Activated CD4-positive, alpha-beta T cell treated with anti-CD3 and anti-CD28 coated beads, Interleukin-2, amount 10 ng/mL, durations not matched to agents 7 days and 5 days (primary cell): Measurements from ENCODE around the gene AUTS2. TPM values are rescaled to one million over a fixed set of nuclear protein-coding genes. Genes with fewer than 3 reads are reported as not detected.

ENCODE experiments used
- CTCF ChIA-PET: fragments of 350-600 bp; sonication (Branson Sonifier 250); formaldehyde crosslinking; loops from one replicate; lab custom pipeline; 2021; ENCODE audit warnings: antibody characterized with exemption; lab: Charles Lee
- POLR2A ChIA-PET: fragments of 350-600 bp; sonication (Branson Sonifier 250); formaldehyde crosslinking; loops from one replicate; lab custom pipeline; 2021; ENCODE audit warnings: antibody characterized with exemption; lab: Charles Lee
- DNase-seq: peaks from one replicate; pipeline ENCODE4 v3.0.0-alpha.2; 2020
- H3K27ac Mint-ChIP-seq: one replicate; pipeline ENCODE4 v1.8.0; 2021; ENCODE audit warnings: mild to moderate bottlenecking, moderate library complexity, mixed read lengths
- H3K27me3 Mint-ChIP-seq: one replicate; pipeline ENCODE4 v1.8.0; 2021; ENCODE audit warnings: mixed read lengths
- H3K36me3 Mint-ChIP-seq: one replicate; pipeline ENCODE4 v1.8.0; 2021; ENCODE audit warnings: low read depth, mixed read lengths
- H3K4me1 Mint-ChIP-seq: one replicate; pipeline ENCODE4 v1.8.0; 2021; ENCODE audit warnings: mixed read lengths
- H3K4me3 Mint-ChIP-seq: one replicate; pipeline ENCODE4 v1.8.0; 2021; ENCODE audit warnings: mild to moderate bottlenecking, moderate library complexity, mixed read lengths
- H3K9me3 Mint-ChIP-seq: one replicate; pipeline ENCODE4 v1.8.0; 2021; ENCODE audit warnings: mixed read lengths
- total RNA-seq, 2 experiments: library from RNA; stranded (reverse); gene quantifications; one replicate each; pipeline ENCODE4 v1.2.3, GENCODE V29; 2021

AUTS2 gene
- total RNA-seq, 2 experiments from 2014 or later, result 13.9 to 18.9 TPM

GRCh38 chr7:69657331-69657730 lies 59.1 kb downstream of the AUTS2 start:
- Mint-ChIP-seq H3K9me3 (no peaks in the 10 kb centered on the region), H3K4me3 (no peak overlapping the region), H3K27ac (no peak overlapping the region), H3K4me1 (no peaks in the 10 kb centered on the region), H3K27me3 (no peaks in the 10 kb centered on the region), H3K36me3 (no peaks in the 10 kb centered on the region)
- ChIA-PET CTCF (no interaction called here), POLR2A (no interaction called here)
- no peak for DNase-seq

- ChIA-PET CTCF (no interaction called here), POLR2A (no interaction called here)
- Mint-ChIP-seq H3K4me1 (no peaks in the 10 kb centered on the region), H3K27ac (no peak overlapping the region), H3K36me3 (no peaks in the 10 kb centered on the region), H3K27me3 (no peaks in the 10 kb centered on the region), H3K4me3 (no peak overlapping the region), H3K9me3 (no peaks in the 10 kb centered on the region)
- no peak for DNase-seq
Observed at GRCh38 chr7:69657985-69658384, 59.7 kb downstream of the AUTS2 start.

- H3K36me3 Mint-ChIP-seq, result no peaks in the 10 kb centered on the region
- H3K4me1 Mint-ChIP-seq, result no peaks in the 10 kb centered on the region
- ChIA-PET POLR2A (no interaction called here), CTCF (no interaction called here)
- no peak overlapping the region for H3K4me3 Mint-ChIP-seq
- no peak overlapping the region for H3K27ac Mint-ChIP-seq
- no peaks in the 10 kb centered on the region for H3K9me3 Mint-ChIP-seq
- no peak for DNase-seq
- H3K27me3 Mint-ChIP-seq, result peaks cover 3% of the 10 kb centered on the region
Observed at GRCh38 chr7:69659983-69660382, 61.7 kb downstream of the AUTS2 start.

- no peak overlapping the region for H3K27ac Mint-ChIP-seq
- no peaks in the 10 kb centered on the region for H3K9me3 Mint-ChIP-seq
- H3K4me3 Mint-ChIP-seq, result no peak overlapping the region
- ChIA-PET CTCF (no interaction called here), POLR2A (no interaction called here)
- DNase-seq, result no peak
- H3K4me1 Mint-ChIP-seq, result no peaks in the 10 kb centered on the region
- peaks cover 3% of the 10 kb centered on the region for H3K27me3 Mint-ChIP-seq
- no peaks in the 10 kb centered on the region for H3K36me3 Mint-ChIP-seq
Observed at GRCh38 chr7:69661342-69661741, 63.1 kb downstream of the AUTS2 start.

- no peaks in the 10 kb centered on the region for H3K9me3 Mint-ChIP-seq
- POLR2A ChIA-PET, result no interaction called here
- CTCF ChIA-PET, result no interaction called here
Observed at GRCh38 chr7:69663911-69664832, 65.9 kb downstream of the AUTS2 start.

GRCh38 chr7:69665369-69665768 lies 67.1 kb downstream of the AUTS2 start:
- no peaks in the 10 kb centered on the region for H3K9me3 Mint-ChIP-seq
- ChIA-PET POLR2A (no interaction called here), CTCF (no interaction called here)
- no peak overlapping the region for H3K27ac Mint-ChIP-seq
- H3K4me1 Mint-ChIP-seq, result no peaks in the 10 kb centered on the region
- peaks cover 5% of the 10 kb centered on the region for H3K27me3 Mint-ChIP-seq
- DNase-seq, result no peak
- H3K4me3 Mint-ChIP-seq, result no peak overlapping the region
- no peaks in the 10 kb centered on the region for H3K36me3 Mint-ChIP-seq

More at GRCh38 chr7:69663911-69664832, 65.9 kb downstream of the AUTS2 start:
- no peak overlapping the region for H3K27ac Mint-ChIP-seq
- H3K27me3 Mint-ChIP-seq, result peaks cover 3% of the 10 kb centered on the region
- no peak overlapping the region for H3K4me3 Mint-ChIP-seq
- no peaks in the 10 kb centered on the region for H3K36me3 Mint-ChIP-seq
- DNase-seq, result no peak
- no peaks in the 10 kb centered on the region for H3K4me1 Mint-ChIP-seq

GRCh38 chr7:69668339-69668870 lies 70.1 kb downstream of the AUTS2 start:
- Mint-ChIP-seq H3K4me1 (no peaks in the 10 kb centered on the region), H3K4me3 (no peak overlapping the region), H3K9me3 (no peaks in the 10 kb centered on the region), H3K36me3 (no peaks in the 10 kb centered on the region), H3K27me3 (peaks cover 5% of the 10 kb centered on the region), H3K27ac (no peak overlapping the region)
- ChIA-PET CTCF (no interaction called here), POLR2A (no interaction called here)
- DNase-seq, result no peak

GRCh38 chr7:69670701-69671100 lies 72.4 kb downstream of the AUTS2 start:
- Mint-ChIP-seq H3K27me3 (peaks cover 3% of the 10 kb centered on the region), H3K27ac (no peak overlapping the region), H3K9me3 (no peaks in the 10 kb centered on the region), H3K4me1 (peaks cover 2% of the 10 kb centered on the region), H3K36me3 (no peaks in the 10 kb centered on the region), H3K4me3 (no peak overlapping the region)
- ChIA-PET POLR2A (no interaction called here), CTCF (interaction anchor here (0.6 kb wide), 1 partner anchor 793 kb away, joined by 5 read pairs; no protein-coding TSS in a partner anchor)
- DNase-seq, result no peak

- DNase-seq, result no peak
- Mint-ChIP-seq H3K36me3 (no peaks in the 10 kb centered on the region), H3K9me3 (no peaks in the 10 kb centered on the region), H3K27me3 (peaks cover 3% of the 10 kb centered on the region), H3K27ac (no peak overlapping the region), H3K4me3 (no peak overlapping the region), H3K4me1 (peaks cover 2% of the 10 kb centered on the region)
- POLR2A ChIA-PET, result no interaction called here
- CTCF ChIA-PET, result no interaction called here
Observed at GRCh38 chr7:69673074-69673473, 74.8 kb downstream of the AUTS2 start.

- Mint-ChIP-seq H3K4me1 (peaks cover 2% of the 10 kb centered on the region), H3K27me3 (peaks cover 3% of the 10 kb centered on the region), H3K9me3 (no peaks in the 10 kb centered on the region), H3K4me3 (no peak overlapping the region), H3K27ac (no peak overlapping the region), H3K36me3 (no peaks in the 10 kb centered on the region)
- CTCF ChIA-PET, result no interaction called here
- DNase-seq, result no peak
- POLR2A ChIA-PET, result no interaction called here
Observed at GRCh38 chr7:69674701-69675182, 76.5 kb downstream of the AUTS2 start.

- no peak overlapping the region for H3K27ac Mint-ChIP-seq
- POLR2A ChIA-PET, result no interaction called here
- H3K36me3 Mint-ChIP-seq, result no peaks in the 10 kb centered on the region
- peaks cover 2% of the 10 kb centered on the region for H3K4me1 Mint-ChIP-seq
- DNase-seq, result no peak
- H3K9me3 Mint-ChIP-seq, result no peaks in the 10 kb centered on the region
- no peak overlapping the region for H3K4me3 Mint-ChIP-seq
- CTCF ChIA-PET, result no interaction called here
- no peaks in the 10 kb centered on the region for H3K27me3 Mint-ChIP-seq
Observed at GRCh38 chr7:69676247-69676646, 78.0 kb downstream of the AUTS2 start.

- Mint-ChIP-seq H3K4me1 (peaks cover 2% of the 10 kb centered on the region), H3K9me3 (no peaks in the 10 kb centered on the region), H3K27me3 (no peaks in the 10 kb centered on the region), H3K4me3 (no peak overlapping the region), H3K36me3 (no peaks in the 10 kb centered on the region), H3K27ac (no peak overlapping the region)
- no peak for DNase-seq
- ChIA-PET CTCF (no interaction called here), POLR2A (no interaction called here)
Observed at GRCh38 chr7:69677054-69677852, 79.0 kb downstream of the AUTS2 start.
